Thyroid gland (tissue), 4 donors: Measurements from ENCODE around the gene ALG11. TPM values are rescaled to one million over a fixed set of nuclear protein-coding genes. Genes with fewer than 3 reads are reported as not detected.
"Not testable (repeated sequence)": the region's sequence is repeated elsewhere in the genome, so short reads cannot be mapped to it uniquely, and the experiment has no call there.

ENCODE experiments used
- DNase-seq, 2 donors: peaks; one replicate each; pipeline ENCODE4 v3.0.0-alpha.2; 2019
- H3K27ac ChIP-seq, 3 donors: fragments of 200-600 bp; sonication (generic); 1 replicate in 2 of 3; 2 replicates in 1 of 3; pipeline ENCODE4 v1.5.1; 2016 to 2019; ENCODE audit warnings: mild to moderate bottlenecking in 1 of 3, moderate library complexity in 1 of 3
- H3K27me3 ChIP-seq: fragments of 200-600 bp; sonication (generic); one replicate; pipeline ENCODE4 v1.5.1; 2019
- H3K36me3 ChIP-seq, 2 donors: fragments of 200-600 bp; sonication (generic); one replicate each; pipeline ENCODE4 v1.5.1; 2016 to 2019
- H3K4me1 ChIP-seq, 2 donors: fragments of 200-600 bp; sonication (generic); one replicate each; pipeline ENCODE4 v1.5.1; 2017 to 2019
- H3K4me3 ChIP-seq, 3 donors: fragments of 200-600 bp; sonication (generic); replicated peaks in 1 of 3; 1 replicate in 2 of 3; 2 replicates in 1 of 3; pipeline ENCODE4 v1.5.1; 2016; ENCODE audit warnings: mild to moderate bottlenecking in 1 of 3
- H3K9me3 ChIP-seq: fragments of 200-600 bp; sonication (generic); one replicate; pipeline ENCODE4 v1.5.1; 2017
- CTCF ChIP-seq, 6 experiments: fragments of 200-600 bp in 3 of 6; fragments of 450-650 bp in 3 of 6; sonication (generic) in 3 of 6; IDR thresholded peaks; one replicate each; pipeline ENCODE4 v1.5.1; 2016 to 2019; ENCODE audit warnings: antibody characterized with exemption in 6 of 6, mild to moderate bottlenecking in 2 of 6, inconsistent platforms in 1 of 6, moderate library complexity in 1 of 6
- POLR2A ChIP-seq, 2 donors: fragments of 450-650 bp; IDR thresholded peaks; one replicate each; pipeline ENCODE4 v1.6.1; 2017; ENCODE audit warnings: antibody characterized with exemption in 2 of 2, mild to moderate bottlenecking in 2 of 2, moderate library complexity in 1 of 2
- WGBS, 2 donors: methylation state at CpG; one replicate each; pipeline ENCODE4 v1.1.5; 2017; 5-methylcytosine and 5-hydroxymethylcytosine counted together
- intact Hi-C: fragments of 100-400 bp; cut with DNase I; formaldehyde crosslinking; loops from one replicate; pipeline ENCODE4 v1.15.1; 2023
- total RNA-seq, 4 donors: library from RNA; depleted of rRNA; stranded (reverse); fragments of >200 nt; gene quantifications; one replicate each; pipeline ENCODE4 v1.2.3, GENCODE V29; 2016

Gene ALG11
- total RNA-seq, 4 donors from 2014 or later: 23.4 to 42.1 (median 39.0) TPM

GRCh38 chr13:52025475-52026245 is 13.5 kb downstream of the ALG11 start:
- Histone ChIP-seq H3K27ac (no peak overlapping the region), H3K4me1 (no peaks in the 10 kb centered on the region), H3K9me3 (no peaks in the 10 kb centered on the region), H3K4me3 (no peak overlapping the region), H3K36me3 (peaks cover 4 to 12% of the 10 kb centered on the region in 2 donors), H3K27me3 (no peaks in the 10 kb centered on the region)
- 96 to 99% methylated on average over 8 of the region's 8 CpGs for WGBS, 2 donors
- TF ChIP-seq CTCF (IDR thresholded peaks at IDR 0.05) (no peak), POLR2A (IDR thresholded peaks at IDR 0.05) (no peak)
- intact Hi-C loops: no loop called here
- no peak for DNase-seq

- DNase-seq: no peak
- Histone ChIP-seq H3K4me1 (no peaks in the 10 kb centered on the region), H3K27ac (no peak overlapping the region), H3K9me3 (no peaks in the 10 kb centered on the region), H3K4me3 (no peak overlapping the region), H3K36me3 (peaks cover 4 to 10% of the 10 kb centered on the region in 2 donors), H3K27me3 (no peaks in the 10 kb centered on the region)
- TF ChIP-seq CTCF (IDR thresholded peaks at IDR 0.05): no peak
- no peak for TF ChIP-seq POLR2A (IDR thresholded peaks at IDR 0.05)
- intact Hi-C loops: no loop called here
- 94 to 99% methylated on average over 3 of the region's 3 CpGs for WGBS, 2 donors
Observed at GRCh38 chr13:52026246-52026626, 14.0 kb downstream of the ALG11 start.

GRCh38 chr13:52027832-52028231 is 15.6 kb downstream of the ALG11 start:
- no peak overlapping the region for H3K4me3 ChIP-seq
- 96 to 100% methylated on average over 1 of the region's 1 CpG for WGBS, 2 donors
- H3K27me3 ChIP-seq: no peaks in the 10 kb centered on the region

GRCh38 chr13:52029569-52029968 is 17.4 kb downstream of the ALG11 start:
- Histone ChIP-seq H3K4me1 (no peaks in the 10 kb centered on the region), H3K36me3 (peaks cover 2% of the 10 kb centered on the region in 2 donors), H3K27me3 (no peaks in the 10 kb centered on the region), H3K4me3 (no peak overlapping the region), H3K9me3 (no peaks in the 10 kb centered on the region), H3K27ac (no peak overlapping the region)
- no peak for DNase-seq
- intact Hi-C loops: no loop called here
- no peak for TF ChIP-seq CTCF (IDR thresholded peaks at IDR 0.05)
- TF ChIP-seq POLR2A (IDR thresholded peaks at IDR 0.05): no peak
- 96 to 97% methylated on average over 4 of the region's 4 CpGs for WGBS, 2 donors

More at GRCh38 chr13:52027832-52028231, 15.6 kb downstream of the ALG11 start:
- DNase-seq: no peak
- TF ChIP-seq CTCF (IDR thresholded peaks at IDR 0.05): no peak
- no peak for TF ChIP-seq POLR2A (IDR thresholded peaks at IDR 0.05)
- intact Hi-C loops: no loop called here
- Histone ChIP-seq H3K27ac (no peak overlapping the region), H3K36me3 (peaks cover 4 to 10% of the 10 kb centered on the region in 2 donors), H3K4me1 (no peaks in the 10 kb centered on the region), H3K9me3 (no peaks in the 10 kb centered on the region)

GRCh38 chr13:52030401-52030800 is 18.2 kb downstream of the ALG11 start:
- 97 to 98% methylated on average over 6 of the region's 6 CpGs for WGBS, 2 donors
- intact Hi-C loops, H3K4me1 ChIP-seq, H3K27ac ChIP-seq, H3K4me3 ChIP-seq, H3K9me3 ChIP-seq, H3K27me3 ChIP-seq, DNase-seq, H3K36me3 ChIP-seq: not testable (repeated sequence)
